Measurements from ENCODE around the gene FZD4.
A peak's percentile ranks its signal among the peaks of the same experiment; 100 is the strongest.
"Not testable (repeated sequence)": the region's sequence is repeated elsewhere in the genome, so short reads cannot be mapped to it uniquely, and the experiment has no call there.

Gene FZD4

GRCh38 chr11:86934926-86935579 is 20.1 kb downstream of the FZD4 start:
- no peak for DNase-seq

DNA sequence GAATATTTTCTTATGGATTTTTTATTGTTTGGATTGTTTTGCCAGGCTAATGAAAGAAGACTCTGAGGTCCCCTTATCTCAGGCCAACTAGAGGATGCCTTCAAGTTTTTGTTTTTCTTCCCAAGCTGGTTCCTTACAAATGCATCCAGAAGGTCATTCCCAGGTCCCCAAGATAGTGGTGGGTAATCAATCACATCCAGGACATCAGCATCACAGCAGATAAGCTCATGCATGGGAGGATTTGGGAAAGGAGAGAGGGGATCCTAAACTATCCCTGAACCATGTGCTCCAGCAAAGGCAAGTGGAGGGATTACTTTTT is 20.7 kb downstream of the FZD4 start:
- DNase-seq: no peak

GRCh38 chr11:86933891-86934581 is 21.2 kb downstream of the FZD4 start:
- no peak for DNase-seq

- DNase-seq: no peak
Measured at GRCh38 chr11:86932924-86933875, 22.0 kb downstream of the FZD4 start.

DNA sequence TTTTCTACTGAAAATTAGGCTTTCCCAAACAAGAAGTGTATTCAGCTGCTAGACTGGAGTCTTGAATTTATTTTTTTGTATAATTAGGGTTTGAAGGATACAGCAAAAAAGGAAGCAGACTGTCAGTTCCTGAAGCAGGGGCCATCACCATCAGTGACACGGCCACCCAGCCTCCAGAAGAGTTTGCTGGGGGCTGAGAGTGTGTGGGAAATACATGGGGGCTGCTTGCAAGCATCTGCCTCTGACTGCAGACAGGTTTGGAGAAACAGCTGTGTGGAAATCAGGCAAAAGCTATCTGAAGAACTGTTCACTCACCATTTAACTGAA is 23.0 kb downstream of the FZD4 start:
- DNase-seq: no peak

DNA sequence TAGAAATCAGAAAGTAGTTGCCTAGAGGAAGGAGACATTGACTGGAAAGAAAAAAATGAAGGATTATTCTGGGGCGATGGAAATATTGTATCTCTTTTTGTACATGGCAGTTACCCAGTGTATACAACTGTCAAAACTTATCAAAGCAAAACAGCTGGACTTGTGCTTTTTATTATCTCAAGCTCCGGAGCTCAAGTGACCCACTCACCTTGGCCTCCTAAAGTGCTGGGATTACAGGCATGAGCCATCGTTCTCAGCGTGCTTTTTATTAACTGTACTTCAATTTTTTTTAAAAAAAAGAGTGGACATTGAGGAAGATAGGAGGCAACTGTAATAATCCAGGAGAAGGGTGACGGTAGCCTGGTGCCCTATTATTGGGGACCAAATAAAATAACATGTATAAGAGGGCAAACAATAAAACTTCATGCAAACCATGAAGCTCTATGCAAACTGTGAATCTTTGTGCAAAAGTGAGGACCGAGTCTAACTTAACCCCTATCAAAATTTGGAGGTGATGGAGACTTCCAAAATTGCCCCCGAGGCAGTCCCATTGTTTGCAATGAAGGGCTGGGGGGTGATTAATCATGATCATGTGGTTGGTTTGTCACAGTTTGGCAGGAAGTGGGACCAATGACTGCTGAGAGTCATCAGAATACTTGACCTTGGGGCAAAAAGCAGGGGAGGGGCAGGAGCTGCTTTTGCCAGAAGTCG is 23.5 kb downstream of the FZD4 start:
- no peak for DNase-seq

GRCh38 chr11:86930957-86931547 is 24.1 kb downstream of the FZD4 start:
- no peak for DNase-seq

DNA sequence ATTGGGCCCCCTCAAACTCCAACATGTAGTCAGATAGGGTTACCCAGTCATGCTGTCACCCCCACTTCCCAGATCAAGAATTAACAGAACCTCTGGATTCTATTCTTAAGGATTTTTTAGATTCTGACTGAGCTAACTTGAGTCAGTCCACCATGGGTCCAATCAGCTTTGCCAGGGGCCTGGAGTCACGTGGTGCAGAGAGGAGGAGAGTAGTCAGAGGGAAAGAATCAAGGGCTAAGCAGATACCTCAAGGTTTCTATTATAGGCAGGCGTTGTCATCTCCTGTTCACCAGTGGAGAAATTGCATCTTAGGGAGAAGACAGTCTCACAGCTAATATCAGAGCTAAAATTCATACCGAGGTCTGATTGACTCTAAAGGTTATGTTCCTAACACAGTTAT is 28.2 kb downstream of the FZD4 start:
- no peak for DNase-seq

- DNase-seq: no peak
Measured at GRCh38 chr11:86923999-86924766, 31.0 kb downstream of the FZD4 start.

- DNase-seq: no peak
Measured at GRCh38 chr11:86922225-86922624, 33.0 kb downstream of the FZD4 start.

- peak; percentile 4 for DNase-seq
Measured at GRCh38 chr11:86919557-86920210, 35.5 kb downstream of the FZD4 start.

- no peak for DNase-seq
Measured at GRCh38 chr11:86918973-86919372, 36.2 kb downstream of the FZD4 start.

DNA sequence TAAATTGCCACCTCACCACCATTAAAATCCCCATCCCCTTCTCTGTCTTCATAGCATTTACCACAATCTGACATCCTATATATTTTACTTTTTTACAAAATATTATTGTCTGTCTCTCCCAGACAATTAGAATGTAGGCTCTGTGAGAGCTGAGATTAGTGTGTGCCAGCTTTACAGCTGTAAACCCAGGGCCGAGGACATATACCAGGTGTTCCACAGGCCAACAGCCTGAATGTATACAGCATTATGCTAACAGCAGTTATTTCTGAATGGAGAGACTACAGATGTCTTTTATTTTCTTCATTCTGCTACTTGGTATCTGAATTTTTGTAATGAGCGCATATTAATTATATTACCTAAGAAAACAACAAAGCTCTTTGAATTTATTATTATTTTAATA is 36.7 kb downstream of the FZD4 start:
- no peak for DNase-seq

- no peak for DNase-seq
Measured at GRCh38 chr11:86917589-86917988, 37.6 kb downstream of the FZD4 start.

GRCh38 chr11:86916330-86916729 is 38.9 kb downstream of the FZD4 start:
- no peak for DNase-seq

DNA sequence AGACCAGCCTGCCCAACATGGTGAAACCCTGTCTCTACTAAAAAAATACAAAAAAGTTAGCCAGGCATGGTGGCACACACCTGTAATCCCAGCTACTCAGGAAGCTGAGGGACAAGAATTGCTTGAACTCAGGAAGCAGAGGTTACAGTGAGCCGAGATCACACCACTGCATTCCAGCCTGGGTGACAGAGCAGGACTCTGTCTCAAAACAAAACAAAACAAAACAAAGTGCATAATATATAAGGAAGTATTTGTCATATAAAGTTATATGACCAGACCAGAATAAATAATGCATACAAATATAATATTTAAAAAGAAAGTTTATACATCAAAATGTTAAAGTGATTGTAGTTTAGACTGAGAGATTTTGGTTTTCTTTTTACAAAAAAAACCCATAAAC is 39.3 kb downstream of the FZD4 start:
- not testable (repeated sequence) for DNase-seq

GRCh38 chr11:86914865-86915519 is 40.2 kb downstream of the FZD4 start:
- no peak for DNase-seq

- no peak for DNase-seq
Measured at GRCh38 chr11:86912238-86912637, 43.0 kb downstream of the FZD4 start.

GRCh38 chr11:86910592-86910991 is 44.6 kb downstream of the FZD4 start:
- DNase-seq: no peak

- DNase-seq: no peak
Measured at GRCh38 chr11:86906198-86906597, 49.0 kb downstream of the FZD4 start.

DNA sequence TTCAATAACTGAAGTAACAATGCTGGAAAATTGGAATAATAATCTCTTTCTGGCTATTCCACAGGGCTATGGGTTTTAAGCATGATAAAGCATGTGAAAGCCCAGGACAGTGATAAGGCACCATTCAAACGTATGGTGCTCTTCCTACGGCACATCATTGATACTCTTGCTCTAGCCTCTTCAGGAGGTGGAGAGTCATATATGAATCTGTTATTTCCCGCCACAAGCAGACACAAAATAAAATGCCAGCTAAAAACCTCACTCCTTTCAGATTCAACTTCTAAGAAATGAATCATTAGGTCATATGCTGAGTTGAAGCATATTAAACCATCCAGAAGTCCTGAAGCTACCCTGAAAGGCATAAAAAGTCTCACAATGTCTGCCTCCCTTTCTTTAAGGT is 49.9 kb downstream of the FZD4 start:
- no peak for DNase-seq

Measured in SIG-M5 (cell line).